ENCODE data around the gene SULT1A2. TPM values are rescaled to one million over a fixed set of nuclear protein-coding genes. Genes with fewer than 3 reads are reported as not detected.
"Not testable (repeated sequence)": the region's sequence is repeated elsewhere in the genome, so short reads cannot be mapped to it uniquely, and the experiment has no call there.

The SULT1A2 gene
- total RNA-seq, 4 donors from 2014 or later = 0.27 to 1.2 TPM; not detected in 2

DNA sequence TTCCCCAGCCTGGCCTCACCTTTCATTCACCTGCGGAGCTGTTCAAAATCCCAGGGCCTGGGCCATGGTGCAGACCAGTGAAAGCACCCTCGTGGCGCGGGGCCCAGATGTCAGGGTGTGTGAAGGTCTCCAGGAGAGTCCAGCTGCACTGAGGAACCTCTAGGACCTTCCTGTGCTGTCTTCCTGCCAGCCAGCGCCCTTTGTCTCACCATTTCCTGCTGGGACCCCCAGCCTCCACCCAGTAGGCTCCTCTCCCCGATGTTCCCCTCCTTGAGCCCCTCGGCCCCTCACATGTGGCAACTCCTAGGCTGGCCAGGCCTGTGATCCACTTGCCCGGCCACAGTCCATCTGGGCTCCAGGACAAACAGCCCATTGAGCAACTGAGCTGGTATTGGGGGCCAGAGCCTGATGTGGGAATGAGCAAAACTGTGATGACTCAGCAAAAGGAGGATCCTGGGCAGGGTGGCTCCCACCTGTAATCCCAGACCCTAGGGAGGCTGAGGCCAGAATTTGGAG is 677 bp downstream of the SULT1A2 start:
- H3K4me1 ChIP-seq = peaks cover 0 to 14% (median 6%) of the 10 kb centered on the region in 3 donors
- no peak for ATAC-seq
- H3K4me3 ChIP-seq = peak overlapping the region in 1 of 2 donors; percentile 16
- WGBS, 2 donors (ENCODE audit: low coverage in 1 of 2) = no CpG with 5 or more reads among the region's 8 CpGs
- peaks cover 4% of the 10 kb centered on the region for H3K27me3 ChIP-seq
- H3K27ac ChIP-seq = peak overlapping the region in 1 of 4 donors; percentile 8
- H3K9me3 ChIP-seq = no peaks in the 10 kb centered on the region
- TF ChIP-seq CTCF (IDR thresholded peaks at IDR 0.05) = no peak
- no peak for TF ChIP-seq POLR2AphosphoS5 (IDR thresholded peaks at IDR 0.05)
- TF ChIP-seq POLR2A (IDR thresholded peaks at IDR 0.05) = no peak
- TF ChIP-seq EP300 (IDR thresholded peaks at IDR 0.05) = no peak
- H3K36me3 ChIP-seq = peaks cover 0 to 14% of the 10 kb centered on the region in 2 donors

GRCh38 chr16:28595451-28595850 is 1.4 kb downstream of the SULT1A2 start:
- not testable (repeated sequence) for ATAC-seq, H3K27me3 ChIP-seq, H3K27ac ChIP-seq, H3K9me3 ChIP-seq, H3K4me3 ChIP-seq
- Histone ChIP-seq H3K4me1 (peaks cover 0 to 14% (median 6%) of the 10 kb centered on the region in 3 donors), H3K36me3 (peaks cover 0 to 21% of the 10 kb centered on the region in 2 donors)
- 100% methylated on average over 1 of the region's 6 CpGs; no CpG with 5 or more reads in 1 of the 2 donors for WGBS, 2 donors (ENCODE audit: low coverage in 1 of 2)

DNA sequence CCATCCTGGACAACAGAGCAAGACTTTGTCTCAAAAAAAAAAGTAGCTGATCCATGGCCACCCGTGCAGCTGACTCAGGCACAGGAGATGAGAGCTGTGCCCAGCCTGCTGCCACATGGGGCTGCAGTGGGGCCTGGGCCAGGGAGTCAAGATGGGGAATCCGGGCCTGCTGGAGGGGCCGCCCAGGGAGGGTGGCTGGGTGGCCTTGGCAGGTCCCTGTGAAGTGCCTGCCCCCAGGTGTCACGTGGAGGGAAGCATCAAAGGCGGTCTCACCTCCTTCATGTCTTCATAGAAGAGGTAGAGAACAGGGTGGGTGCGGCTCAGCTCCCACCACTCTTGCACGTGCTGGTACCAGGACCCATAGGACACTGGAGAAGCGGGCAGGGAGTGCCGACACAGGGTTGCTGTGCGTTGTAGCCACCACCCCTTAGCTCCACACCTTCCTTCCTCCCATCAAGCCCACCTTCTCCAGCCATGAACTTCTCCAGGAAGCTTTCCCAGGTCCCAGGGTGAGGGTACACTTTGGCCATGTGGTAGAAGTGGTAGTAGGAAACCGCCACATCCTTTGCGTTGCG is 3.8 kb downstream of the SULT1A2 start:
- ATAC-seq = no peak

DNA sequence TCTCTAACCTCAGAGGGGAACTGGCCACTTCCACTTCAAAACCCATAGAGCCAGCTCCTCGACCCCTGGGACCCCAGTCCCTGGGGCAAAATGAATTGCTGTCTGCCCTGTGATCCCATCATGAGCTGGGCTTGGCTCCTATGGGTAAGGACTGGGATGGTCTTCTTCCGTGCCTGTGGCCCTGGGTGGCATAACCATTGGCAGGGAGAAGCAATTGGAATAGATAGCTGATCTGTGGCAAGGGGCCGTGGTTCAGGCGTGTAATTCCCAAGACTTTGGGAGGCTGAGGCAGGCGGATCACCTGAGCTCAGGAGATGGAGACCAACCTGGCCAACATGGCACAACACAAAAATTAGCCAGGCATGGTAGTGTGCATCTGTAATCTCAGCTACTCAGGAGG is 4.3 kb downstream of the SULT1A2 start:
- WGBS, 2 donors (ENCODE audit: low coverage in 1 of 2) = 100% methylated on average over 2 of the region's 5 CpGs; no CpG with 5 or more reads in 1 of the 2 donors
- no peak for ATAC-seq
- H3K9me3 ChIP-seq = no peaks in the 10 kb centered on the region
- H3K36me3 ChIP-seq = peaks cover 0 to 51% of the 10 kb centered on the region in 2 donors
- H3K27me3 ChIP-seq = peaks cover 4% of the 10 kb centered on the region
- H3K27ac ChIP-seq = no peak overlapping the region
- TF ChIP-seq EP300 (IDR thresholded peaks at IDR 0.05) (no peak), POLR2A (IDR thresholded peaks at IDR 0.05) (no peak), CTCF (IDR thresholded peaks at IDR 0.05) (no peak), POLR2AphosphoS5 (IDR thresholded peaks at IDR 0.05) (no peak)
- H3K4me1 ChIP-seq = peaks cover 0 to 12% (median 6%) of the 10 kb centered on the region in 3 donors
- no peak overlapping the region for H3K4me3 ChIP-seq

More for the DNA sequence above, 3.8 kb downstream of the SULT1A2 start:
- Histone ChIP-seq H3K9me3 (no peaks in the 10 kb centered on the region), H3K4me1 (peaks cover 0 to 14% (median 6%) of the 10 kb centered on the region in 3 donors), H3K27ac (no peak overlapping the region), H3K27me3 (peaks cover 4% of the 10 kb centered on the region), H3K4me3 (no peak overlapping the region), H3K36me3 (peaks cover 0 to 45% of the 10 kb centered on the region in 2 donors)
- TF ChIP-seq POLR2AphosphoS5 (IDR thresholded peaks at IDR 0.05) (no peak), CTCF (IDR thresholded peaks at IDR 0.05) (no peak), EP300 (IDR thresholded peaks at IDR 0.05) (no peak), POLR2A (IDR thresholded peaks at IDR 0.05) (no peak)
- WGBS, 2 donors (ENCODE audit: low coverage in 1 of 2) = 83% methylated on average over 1 to 10 of the region's 13 CpGs

DNA sequence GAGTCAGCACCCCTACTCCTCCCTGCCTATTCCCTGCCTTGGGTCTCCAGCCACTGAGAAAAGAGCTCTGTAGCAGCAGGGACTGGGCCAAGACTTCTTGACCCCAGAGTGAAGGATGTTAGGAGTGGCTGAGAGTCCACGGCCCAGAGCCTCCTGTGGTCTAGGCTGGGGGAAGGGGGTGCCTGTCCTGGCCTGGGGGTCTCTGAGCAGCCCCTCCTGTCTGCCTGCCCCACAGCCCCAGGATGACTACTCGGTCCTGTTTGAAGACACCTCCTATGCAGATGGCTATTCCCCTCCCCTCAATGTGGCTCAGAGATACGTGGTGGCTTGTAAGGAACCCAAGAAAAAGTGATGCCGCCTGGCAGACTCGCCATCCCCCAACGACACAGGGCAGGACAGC is 5.5 kb downstream of the SULT1A2 start:
- TF ChIP-seq EP300 (IDR thresholded peaks at IDR 0.05) (no peak), CTCF (IDR thresholded peaks at IDR 0.05) (no peak), POLR2AphosphoS5 (IDR thresholded peaks at IDR 0.05) (no peak), POLR2A (IDR thresholded peaks at IDR 0.05) (no peak)
- 65 to 90% methylated on average over 2 of the region's 6 CpGs for WGBS, 2 donors (ENCODE audit: low coverage in 1 of 2)
- no peaks in the 10 kb centered on the region for H3K27me3 ChIP-seq
- no peak overlapping the region for H3K4me3 ChIP-seq
- no peak overlapping the region for H3K27ac ChIP-seq
- no peak for ATAC-seq
- H3K9me3 ChIP-seq = no peaks in the 10 kb centered on the region
- H3K36me3 ChIP-seq = peaks cover 0 to 62% of the 10 kb centered on the region in 2 donors
- peaks cover 0 to under 1% (median 0%) of the 10 kb centered on the region in 3 donors for H3K4me1 ChIP-seq
